Karpas-422 (cell line): Measurements from ENCODE around the gene NT5C3B. TPM values are rescaled to one million over a fixed set of nuclear protein-coding genes. Genes with fewer than 3 reads are reported as not detected.

ENCODE experiments used
- DNase-seq: peaks from one replicate; pipeline ENCODE4 v3.0.0-alpha.2; 2015
- H2AFZ ChIP-seq: fragments of 200-600 bp; sonication (generic); 2 replicates; pipeline ENCODE4 v1.6.1; 2014; ENCODE audit warnings: antibody characterized with exemption, low read length, mixed read lengths
- H3K27ac ChIP-seq: fragments of 200-600 bp; sonication (generic); 2 replicates; pipeline ENCODE4 v1.5.1; 2014; ENCODE audit warnings: mild to moderate bottlenecking, low read length, moderate library complexity
- H3K27me3 ChIP-seq: fragments of 200-600 bp; sonication (generic); 2 replicates; pipeline ENCODE4 v1.6.1; 2014; ENCODE audit warnings: low read length, mixed read lengths
- H3K36me3 ChIP-seq: fragments of 200-600 bp; sonication (generic); 2 replicates; pipeline ENCODE4 v1.6.1; 2014; ENCODE audit warnings: low read length, mixed read lengths; ENCODE audit not compliant: insufficient read depth
- H3K4me1 ChIP-seq: fragments of 200-600 bp; sonication (generic); 2 replicates; pipeline ENCODE4 v1.6.1; 2014; ENCODE audit warnings: mild to moderate bottlenecking, low read length, mixed read lengths
- H3K4me2 ChIP-seq: fragments of 200-600 bp; sonication (generic); 2 replicates; pipeline ENCODE4 v1.6.1; 2014; ENCODE audit warnings: low read length, low read depth, mild to moderate bottlenecking; ENCODE audit not compliant: poor library complexity, severe bottlenecking
- H3K4me3 ChIP-seq: fragments of 200-600 bp; sonication (generic); 2 replicates; pipeline ENCODE4 v1.5.1; 2014; ENCODE audit warnings: mild to moderate bottlenecking, antibody characterized with exemption, low read length, mixed read lengths
- H3K79me2 ChIP-seq: fragments of 200-600 bp; sonication (generic); 2 replicates; pipeline ENCODE4 v1.6.1; 2014; ENCODE audit warnings: mild to moderate bottlenecking, low read length, mixed read lengths
- H3K9ac ChIP-seq: fragments of 200-600 bp; sonication (generic); 2 replicates; pipeline ENCODE4 v1.6.0; 2014; ENCODE audit warnings: low read length
- H3K9me2 ChIP-seq: fragments of 200-600 bp; sonication (generic), shearing (Covaris generic); replicated peaks from 2 replicates; pipeline ENCODE4 v1.6.0; 2014; ENCODE audit warnings: mild to moderate bottlenecking, low read length, moderate library complexity; ENCODE audit not compliant: insufficient read depth
- H3K9me3 ChIP-seq: fragments of 300-700, 200-600 bp; sonication (generic); 2 replicates; pipeline ENCODE4 v1.6.1; 2014; ENCODE audit warnings: low read length, mixed read lengths
- H4K20me1 ChIP-seq: fragments of 200-600 bp; sonication (generic); 2 replicates; pipeline ENCODE4 v1.6.1; 2014; ENCODE audit warnings: mild to moderate bottlenecking, antibody characterized with exemption, low read length, low read depth; ENCODE audit not compliant: insufficient read depth
- total RNA-seq: library from RNA; depleted of rRNA; stranded (reverse); fragments of >200 nt; shearing (Covaris generic); gene quantifications from 2 replicates; pipeline ENCODE4 v1.2.3, GENCODE V29; 2014; ENCODE audit warnings: low replicate concordance

Gene NT5C3B
- total RNA-seq, 1 experiment from 2014 or later = 10.5 TPM

- H4K20me1 ChIP-seq = no peaks in the 10 kb centered on the region
- no peak overlapping the region for H3K4me3 ChIP-seq
- no peaks in the 10 kb centered on the region for H3K36me3 ChIP-seq
- H2AFZ ChIP-seq = no peak overlapping the region
- H3K9me3 ChIP-seq = no peaks in the 10 kb centered on the region
- DNase-seq = no peak
- no peak overlapping the region for H3K27ac ChIP-seq
- H3K9me2 ChIP-seq = no peaks in the 10 kb centered on the region
- H3K4me1 ChIP-seq = peaks cover 7% of the 10 kb centered on the region
- no peaks in the 10 kb centered on the region for H3K27me3 ChIP-seq
- H3K4me2 ChIP-seq = no peak overlapping the region
- no peak overlapping the region for H3K9ac ChIP-seq
- H3K79me2 ChIP-seq = no peaks in the 10 kb centered on the region
Measured at GRCh38 chr17:41821776-41822175, 14.3 kb downstream of the NT5C3B start.

GRCh38 chr17:41818024-41818423 is 18.0 kb downstream of the NT5C3B start:
- H2AFZ ChIP-seq = no peak overlapping the region
- H3K36me3 ChIP-seq = no peaks in the 10 kb centered on the region
- no peak overlapping the region for H3K9ac ChIP-seq

GRCh38 chr17:41816637-41817320 is 19.3 kb downstream of the NT5C3B start:
- Histone ChIP-seq H3K36me3 (no peaks in the 10 kb centered on the region), H3K27me3 (no peaks in the 10 kb centered on the region), H3K4me1 (peaks cover 17% of the 10 kb centered on the region), H3K4me3 (no peak overlapping the region), H3K4me2 (no peak overlapping the region), H3K27ac (no peak overlapping the region), H3K9me3 (no peaks in the 10 kb centered on the region), H3K9me2 (no peaks in the 10 kb centered on the region), H4K20me1 (no peaks in the 10 kb centered on the region), H3K79me2 (no peaks in the 10 kb centered on the region), H2AFZ (no peak overlapping the region), H3K9ac (no peak overlapping the region)
- no peak for DNase-seq

More at GRCh38 chr17:41818024-41818423, 18.0 kb downstream of the NT5C3B start:
- Histone ChIP-seq H3K4me2 (no peak overlapping the region), H3K9me3 (no peaks in the 10 kb centered on the region), H3K9me2 (no peaks in the 10 kb centered on the region), H3K27me3 (no peaks in the 10 kb centered on the region), H4K20me1 (no peaks in the 10 kb centered on the region), H3K79me2 (no peaks in the 10 kb centered on the region), H3K4me3 (no peak overlapping the region), H3K4me1 (peaks cover 7% of the 10 kb centered on the region), H3K27ac (no peak overlapping the region)
- DNase-seq = no peak

GRCh38 chr17:41814195-41814594 is 21.8 kb downstream of the NT5C3B start:
- no peak overlapping the region for H3K4me3 ChIP-seq
- H3K27me3 ChIP-seq = no peaks in the 10 kb centered on the region
- H3K36me3 ChIP-seq = no peaks in the 10 kb centered on the region
- no peak overlapping the region for H3K9ac ChIP-seq
- H4K20me1 ChIP-seq = no peaks in the 10 kb centered on the region
- no peaks in the 10 kb centered on the region for H3K9me3 ChIP-seq
- H3K27ac ChIP-seq = no peak overlapping the region
- H3K4me1 ChIP-seq = peaks cover 17% of the 10 kb centered on the region
- no peak overlapping the region for H2AFZ ChIP-seq
- H3K79me2 ChIP-seq = no peaks in the 10 kb centered on the region
- H3K4me2 ChIP-seq = no peak overlapping the region
- no peaks in the 10 kb centered on the region for H3K9me2 ChIP-seq
- no peak for DNase-seq

- H2AFZ ChIP-seq = no peak overlapping the region
- H3K9me3 ChIP-seq = no peaks in the 10 kb centered on the region
- no peak overlapping the region for H3K4me2 ChIP-seq
- no peaks in the 10 kb centered on the region for H3K9me2 ChIP-seq
- peaks cover 12% of the 10 kb centered on the region for H3K4me1 ChIP-seq
- no peak overlapping the region for H3K9ac ChIP-seq
- H3K79me2 ChIP-seq = no peaks in the 10 kb centered on the region
- H3K27ac ChIP-seq = no peak overlapping the region
- H3K4me3 ChIP-seq = no peak overlapping the region
- no peaks in the 10 kb centered on the region for H4K20me1 ChIP-seq
- H3K36me3 ChIP-seq = no peaks in the 10 kb centered on the region
- no peaks in the 10 kb centered on the region for H3K27me3 ChIP-seq
- DNase-seq = no peak
Measured at GRCh38 chr17:41813699-41814124, 22.3 kb downstream of the NT5C3B start.

DNA sequence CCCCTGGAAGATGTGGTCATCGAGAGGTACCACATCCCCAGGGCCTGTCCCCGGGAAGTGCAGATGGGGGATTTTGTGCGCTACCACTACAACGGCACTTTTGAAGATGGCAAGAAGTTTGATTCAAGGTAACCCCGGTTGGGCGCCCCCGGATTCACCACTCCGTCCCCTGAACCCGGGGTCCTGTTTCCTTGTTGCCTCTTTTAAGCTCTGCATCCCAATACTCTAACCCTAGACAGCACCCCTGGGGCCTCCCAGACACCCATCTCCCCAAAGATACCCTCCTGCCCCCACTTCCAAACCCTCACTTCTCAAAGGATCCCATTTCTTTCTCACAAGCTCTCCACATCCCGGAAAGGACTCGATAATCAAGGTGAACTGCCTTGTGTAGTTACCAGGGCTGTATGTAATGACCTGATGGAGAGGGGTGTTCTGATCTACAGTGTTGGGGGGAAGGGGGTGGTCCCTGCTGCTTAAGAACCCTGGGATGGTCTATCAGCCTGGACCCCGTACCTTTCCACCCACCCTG is 22.8 kb downstream of the NT5C3B start:
- H3K4me3 ChIP-seq = no peak overlapping the region
- H3K9me3 ChIP-seq = no peaks in the 10 kb centered on the region
- H3K9ac ChIP-seq = no peak overlapping the region
- no peaks in the 10 kb centered on the region for H3K79me2 ChIP-seq
- H3K4me2 ChIP-seq = peak overlapping the region; percentile 71
- peaks cover 12% of the 10 kb centered on the region for H3K4me1 ChIP-seq
- no peak overlapping the region for H2AFZ ChIP-seq
- no peaks in the 10 kb centered on the region for H3K27me3 ChIP-seq
- H3K9me2 ChIP-seq = no peaks in the 10 kb centered on the region
- no peaks in the 10 kb centered on the region for H3K36me3 ChIP-seq
- DNase-seq = no peak
- no peak overlapping the region for H3K27ac ChIP-seq
- no peaks in the 10 kb centered on the region for H4K20me1 ChIP-seq

DNA sequence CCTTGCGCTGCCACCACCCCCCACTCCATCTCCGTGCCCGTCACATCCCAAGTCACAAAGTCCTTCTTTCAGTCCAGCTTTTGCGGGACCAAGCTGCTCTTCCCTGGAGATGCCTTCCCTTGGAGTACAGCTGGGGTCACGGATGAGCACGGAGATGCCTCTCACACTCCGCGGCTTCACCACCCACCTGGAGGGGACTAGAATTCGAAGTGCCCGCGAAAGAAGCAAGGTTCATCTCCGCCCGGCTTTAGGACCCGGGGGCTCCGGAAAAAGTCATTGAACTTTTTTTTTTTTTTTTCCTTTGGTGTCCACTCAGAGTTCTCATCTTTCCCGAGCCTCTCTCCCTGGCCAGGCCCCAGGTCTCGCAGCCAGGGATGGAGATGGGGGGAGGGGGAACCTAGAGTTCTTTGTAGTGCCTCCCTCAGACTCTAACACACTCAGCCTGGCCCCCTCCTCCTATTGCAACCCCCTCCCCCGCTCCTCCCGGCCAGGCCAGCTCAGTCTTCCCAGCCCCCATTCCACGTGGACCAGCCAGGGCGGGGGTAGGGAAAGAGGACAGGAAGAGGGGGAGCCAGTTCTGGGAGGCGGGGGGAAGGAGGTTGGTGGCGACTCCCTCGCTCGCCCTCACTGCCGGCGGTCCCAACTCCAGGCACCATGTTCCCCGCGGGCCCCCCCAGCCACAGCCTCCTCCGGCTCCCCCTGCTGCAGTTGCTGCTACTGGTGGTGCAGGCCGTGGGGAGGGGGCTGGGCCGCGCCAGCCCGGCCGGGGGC is 23.5 kb downstream of the NT5C3B start, which contains the start of gene FKBP10:
Gene FKBP10, plus strand, starts transcription at position 624 of the 771 bp plus-strand sequence. Its CDS starts 31 bp downstream, at position 655.
- no peaks in the 10 kb centered on the region for H3K36me3 ChIP-seq
- peak; percentile 67 for DNase-seq
- H4K20me1 ChIP-seq = no peaks in the 10 kb centered on the region
- H3K9me2 ChIP-seq = no peaks in the 10 kb centered on the region
- H3K4me1 ChIP-seq = peaks cover 12% of the 10 kb centered on the region
- H3K4me2 ChIP-seq = peak within 1 kb of the TSS; percentile 71
- H2AFZ ChIP-seq = peak within 1 kb of the TSS; percentile 60; the same call in 1 of the 2 replicates
- peak within 1 kb of the TSS; percentile 41 for H3K9ac ChIP-seq
- H3K27ac ChIP-seq = no peak within 1 kb of the TSS
- H3K9me3 ChIP-seq = no peaks in the 10 kb centered on the region
- H3K27me3 ChIP-seq = no peaks in the 10 kb centered on the region
- no peaks in the 10 kb centered on the region for H3K79me2 ChIP-seq
- peak within 1 kb of the TSS; percentile 47; the same call in 1 of the 2 replicates for H3K4me3 ChIP-seq
